ENCODE data around the gene SLC11A2. TPM values are rescaled to one million over a fixed set of nuclear protein-coding genes. Genes with fewer than 3 reads are reported as not detected.
A peak's percentile ranks its signal among the peaks of the same experiment; 100 is the strongest.
"Not testable (repeated sequence)": the region's sequence is repeated elsewhere in the genome, so short reads cannot be mapped to it uniquely, and the experiment has no call there.

SLC11A2 gene
- total RNA-seq, 1 donor from 2014 or later: 42.9 TPM

DNA sequence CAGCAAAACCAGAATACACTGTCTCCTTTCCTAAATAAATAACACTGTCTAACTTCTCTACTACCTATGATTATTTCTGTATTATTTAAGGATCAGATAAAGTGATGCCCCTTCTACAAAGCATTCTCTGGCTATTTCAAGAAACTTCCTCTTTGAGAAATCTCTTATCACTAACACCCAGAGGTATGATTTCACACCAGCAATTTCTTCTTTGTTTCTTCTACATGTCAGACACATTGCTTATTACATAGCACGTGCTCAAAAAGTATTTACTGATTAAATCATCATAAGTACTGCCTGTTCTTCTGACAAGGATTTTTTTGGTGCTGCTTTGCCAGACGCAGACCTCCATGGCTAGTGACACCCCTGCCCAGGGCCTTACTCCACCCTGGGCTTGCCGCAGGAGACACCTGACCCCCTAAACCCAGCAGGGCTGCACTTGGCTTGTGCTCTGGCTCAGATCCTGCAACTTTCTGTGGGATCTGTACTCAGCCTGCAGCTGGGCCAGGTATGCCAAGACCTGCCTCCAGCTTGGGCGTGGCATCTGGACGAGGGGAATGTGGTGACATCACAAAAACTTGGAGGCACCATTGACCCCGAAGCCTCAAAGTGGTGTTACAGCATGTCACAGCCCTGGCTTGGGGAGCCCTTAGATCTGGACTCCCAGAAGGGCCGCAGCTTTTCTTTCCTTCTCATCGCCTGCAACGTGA is 89.2 kb downstream of the SLC11A2 start:
- FAIRE-seq (no peak), DNase-seq (ENCODE audit: low read depth) (no peak)
- H3K4me3 ChIP-seq (ENCODE audit: low read depth, low read length): no peak overlapping the region
- TF ChIP-seq, protein P1, sequence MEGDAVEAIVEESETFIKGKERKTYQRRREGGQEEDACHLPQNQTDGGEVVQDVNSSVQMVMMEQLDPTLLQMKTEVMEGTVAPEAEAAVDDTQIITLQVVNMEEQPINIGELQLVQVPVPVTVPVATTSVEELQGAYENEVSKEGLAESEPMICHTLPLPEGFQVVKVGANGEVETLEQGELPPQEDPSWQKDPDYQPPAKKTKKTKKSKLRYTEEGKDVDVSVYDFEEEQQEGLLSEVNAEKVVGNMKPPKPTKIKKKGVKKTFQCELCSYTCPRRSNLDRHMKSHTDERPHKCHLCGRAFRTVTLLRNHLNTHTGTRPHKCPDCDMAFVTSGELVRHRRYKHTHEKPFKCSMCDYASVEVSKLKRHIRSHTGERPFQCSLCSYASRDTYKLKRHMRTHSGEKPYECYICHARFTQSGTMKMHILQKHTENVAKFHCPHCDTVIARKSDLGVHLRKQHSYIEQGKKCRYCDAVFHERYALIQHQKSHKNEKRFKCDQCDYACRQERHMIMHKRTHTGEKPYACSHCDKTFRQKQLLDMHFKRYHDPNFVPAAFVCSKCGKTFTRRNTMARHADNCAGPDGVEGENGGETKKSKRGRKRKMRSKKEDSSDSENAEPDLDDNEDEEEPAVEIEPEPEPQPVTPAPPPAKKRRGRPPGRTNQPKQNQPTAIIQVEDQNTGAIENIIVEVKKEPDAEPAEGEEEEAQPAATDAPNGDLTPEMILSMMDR (IDR thresholded peaks at IDR 0.05; ENCODE audit: insufficient read depth, low read length, severe bottlenecking): no peak
- H3K27me3 ChIP-seq (ENCODE audit: control insufficient read depth, insufficient read depth, low read length): no peaks in the 10 kb centered on the region
- no peaks in the 10 kb centered on the region for H3K36me3 ChIP-seq (ENCODE audit: control insufficient read depth, insufficient read depth, low read length)

GRCh38 chr12:50934981-50935807 is 91.0 kb downstream of the SLC11A2 start:
- FAIRE-seq: no peak
- DNase-seq (ENCODE audit: low read depth): peak; percentile 38
- TF ChIP-seq, protein P1 (IDR thresholded peaks at IDR 0.05; ENCODE audit: insufficient read depth, low read length, severe bottlenecking): no peak
- Histone ChIP-seq H3K27me3 (ENCODE audit: control insufficient read depth, insufficient read depth, low read length) (no peaks in the 10 kb centered on the region), H3K36me3 (ENCODE audit: control insufficient read depth, insufficient read depth, low read length) (no peaks in the 10 kb centered on the region), H3K4me3 (ENCODE audit: low read depth, low read length) (no peak overlapping the region)

- TF ChIP-seq, protein P1 (IDR thresholded peaks at IDR 0.05; ENCODE audit: insufficient read depth, low read length, severe bottlenecking): no peak
- FAIRE-seq (no peak), DNase-seq (ENCODE audit: low read depth) (peak; percentile 36)
- Histone ChIP-seq H3K36me3 (ENCODE audit: control insufficient read depth, insufficient read depth, low read length) (no peaks in the 10 kb centered on the region), H3K27me3 (ENCODE audit: control insufficient read depth, insufficient read depth, low read length) (no peaks in the 10 kb centered on the region), H3K4me3 (ENCODE audit: low read depth, low read length) (no peak overlapping the region)
Observed at GRCh38 chr12:50934371-50934851, 91.8 kb downstream of the SLC11A2 start.

DNA sequence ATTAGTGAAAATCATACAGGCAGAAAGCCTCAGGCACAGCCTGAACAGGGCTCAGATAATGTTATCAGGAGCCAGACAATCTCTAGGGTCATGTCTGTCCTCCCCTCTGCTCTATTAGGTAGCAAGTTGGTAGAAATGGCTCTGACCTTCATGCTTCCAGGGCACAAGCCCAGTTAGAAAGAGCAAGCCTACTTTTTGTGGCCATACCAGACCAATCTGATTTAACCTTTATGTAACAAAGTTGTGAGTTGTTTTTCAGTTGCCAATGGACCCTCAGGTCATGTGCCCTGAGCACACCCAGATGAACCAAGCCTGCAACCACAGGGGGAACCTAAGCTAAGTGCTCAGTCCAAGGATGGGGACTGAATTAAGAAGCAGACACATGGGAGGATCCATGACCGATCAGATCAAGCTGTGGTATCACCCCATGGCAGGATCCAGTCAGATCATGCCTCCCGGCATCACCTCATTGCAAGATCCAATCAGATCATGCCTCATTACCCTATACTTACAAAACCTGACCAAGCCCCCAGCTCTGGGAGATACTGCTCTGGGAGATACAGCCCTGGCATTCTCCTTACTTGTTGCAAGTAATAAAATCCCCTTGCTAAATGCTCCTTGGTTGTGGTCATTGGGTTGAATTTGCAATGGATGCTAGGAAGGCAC is 92.6 kb downstream of the SLC11A2 start:
- DNase-seq (ENCODE audit: low read depth) (no peak), FAIRE-seq (no peak)
- TF ChIP-seq, protein P1 (IDR thresholded peaks at IDR 0.05; ENCODE audit: insufficient read depth, low read length, severe bottlenecking): no peak
- Histone ChIP-seq H3K36me3 (ENCODE audit: control insufficient read depth, insufficient read depth, low read length) (no peaks in the 10 kb centered on the region), H3K27me3 (ENCODE audit: control insufficient read depth, insufficient read depth, low read length) (no peaks in the 10 kb centered on the region), H3K4me3 (ENCODE audit: low read depth, low read length) (no peak overlapping the region)

GRCh38 chr12:50932787-50933280 is 93.3 kb downstream of the SLC11A2 start:
- DNase-seq (ENCODE audit: low read depth) (peak; percentile 26), FAIRE-seq (no peak)
- TF ChIP-seq, protein P1 (IDR thresholded peaks at IDR 0.05; ENCODE audit: insufficient read depth, low read length, severe bottlenecking): no peak
- no peak overlapping the region for H3K4me3 ChIP-seq (ENCODE audit: low read depth, low read length)
- H3K27me3 ChIP-seq (ENCODE audit: control insufficient read depth, insufficient read depth, low read length): no peaks in the 10 kb centered on the region
- no peaks in the 10 kb centered on the region for H3K36me3 ChIP-seq (ENCODE audit: control insufficient read depth, insufficient read depth, low read length)

DNA sequence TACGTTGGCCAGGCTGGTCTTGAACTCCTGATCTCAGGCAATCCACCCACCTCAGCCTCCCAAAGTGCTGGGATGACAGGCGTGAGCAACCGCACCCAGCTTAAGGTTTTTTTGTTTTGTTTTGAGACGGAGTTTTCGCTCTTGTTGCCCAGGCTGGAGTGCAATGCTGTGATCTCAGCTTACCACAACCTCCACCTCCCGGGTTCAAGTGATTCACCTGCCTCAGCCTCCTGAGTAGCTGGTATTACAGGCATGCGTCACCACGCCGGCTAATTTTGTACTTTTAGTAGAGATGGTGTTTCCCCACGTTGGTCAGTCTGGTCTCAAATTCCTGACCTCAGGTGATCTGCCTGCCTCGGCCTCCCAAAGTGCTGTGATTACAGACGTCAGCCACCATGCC is 95.7 kb downstream of the SLC11A2 start:
- not testable (repeated sequence) for FAIRE-seq

More for the DNA sequence above, 95.7 kb downstream of the SLC11A2 start:
- not testable (repeated sequence) for H3K4me3 ChIP-seq (ENCODE audit: low read depth, low read length); H3K27me3 ChIP-seq (ENCODE audit: control insufficient read depth, insufficient read depth, low read length); H3K36me3 ChIP-seq (ENCODE audit: control insufficient read depth, insufficient read depth, low read length); DNase-seq (ENCODE audit: low read depth)
